ENCODE measurements around the gene NR2F6.

Gene NR2F6

DNA sequence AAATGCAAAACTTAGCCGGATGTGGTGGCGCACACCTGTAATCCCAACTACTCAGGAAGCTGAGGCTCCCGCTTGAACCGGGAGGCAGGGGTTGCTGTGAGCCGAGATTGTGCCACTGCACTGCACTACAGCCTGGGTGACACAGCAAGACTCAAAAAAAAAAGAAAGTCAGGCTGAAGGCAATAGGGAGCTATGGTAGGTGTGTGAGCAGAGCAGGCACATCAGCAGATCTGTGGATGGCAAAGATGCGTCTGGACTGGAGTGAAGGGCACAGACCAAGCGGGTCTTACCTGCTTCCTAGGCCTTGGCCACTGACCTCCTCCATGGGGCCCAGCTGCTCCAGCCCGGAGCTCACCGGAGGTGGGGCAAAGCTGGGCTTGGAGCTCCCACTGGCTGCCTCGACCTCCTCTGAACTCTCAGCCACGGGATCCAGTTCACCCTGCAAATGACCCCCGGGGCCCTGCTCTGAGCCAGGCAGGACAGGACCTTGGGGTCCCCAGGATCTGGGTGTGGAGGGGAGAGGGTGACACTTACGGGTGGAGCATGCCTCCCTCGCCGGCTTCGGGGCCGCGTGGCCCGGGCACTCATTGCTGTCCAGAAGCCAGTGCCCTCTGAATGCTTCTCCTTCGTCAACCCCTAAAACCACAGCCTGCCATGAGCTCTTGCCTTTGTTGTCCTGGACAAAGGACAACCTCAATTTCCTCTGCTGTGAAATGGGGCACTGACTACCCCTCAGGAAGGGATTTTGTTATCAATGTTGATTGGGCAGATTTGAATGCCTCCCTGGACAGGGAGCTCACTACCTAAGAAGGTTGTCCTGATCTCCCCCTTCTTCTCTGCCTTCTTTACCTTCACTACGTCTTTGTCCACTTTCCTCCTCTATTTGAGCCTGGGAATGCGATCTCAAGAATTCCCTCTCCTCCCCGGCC lies 18.3 kb upstream of the NR2F6 start:
- no peak for DNase-seq (ENCODE audit: low read depth)

- DNase-seq (ENCODE audit: low read depth): no peak
Observed at GRCh38 chr19:17262557-17262956, 16.8 kb upstream of the NR2F6 start.

DNA sequence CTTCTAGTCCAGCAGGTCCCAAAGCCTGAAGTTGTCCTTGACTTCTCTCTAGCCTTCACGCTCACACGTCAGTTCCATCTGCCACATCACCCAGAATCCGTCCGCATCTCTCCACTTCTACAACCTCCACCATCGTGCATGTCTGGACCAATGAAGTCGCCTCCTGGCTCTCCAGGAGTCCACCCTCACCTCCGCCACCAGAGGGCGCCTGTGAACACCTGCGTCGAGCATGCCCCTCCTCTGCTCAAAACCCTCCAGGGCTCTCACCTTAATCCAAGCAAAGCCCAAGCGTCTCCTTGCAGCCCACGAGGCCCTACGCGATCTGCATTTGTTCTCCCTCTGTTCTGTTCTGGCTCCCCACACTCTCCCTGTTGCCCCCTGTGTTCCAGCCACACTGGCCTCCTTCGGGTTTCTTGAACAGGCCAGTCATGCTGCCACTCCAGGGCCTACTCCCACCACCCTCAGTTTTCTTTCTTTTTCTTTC lies 15.2 kb upstream of the NR2F6 start:
- peak; percentile 80 for DNase-seq (ENCODE audit: low read depth)

GRCh38 chr19:17259934-17260333 lies 14.2 kb upstream of the NR2F6 start:
- DNase-seq (ENCODE audit: low read depth): no peak

- no peak for DNase-seq (ENCODE audit: low read depth)
Observed at GRCh38 chr19:17259118-17259780, 13.5 kb upstream of the NR2F6 start.

GRCh38 chr19:17256130-17256529 lies 10.4 kb upstream of the NR2F6 start:
- no peak for DNase-seq (ENCODE audit: low read depth)

DNA sequence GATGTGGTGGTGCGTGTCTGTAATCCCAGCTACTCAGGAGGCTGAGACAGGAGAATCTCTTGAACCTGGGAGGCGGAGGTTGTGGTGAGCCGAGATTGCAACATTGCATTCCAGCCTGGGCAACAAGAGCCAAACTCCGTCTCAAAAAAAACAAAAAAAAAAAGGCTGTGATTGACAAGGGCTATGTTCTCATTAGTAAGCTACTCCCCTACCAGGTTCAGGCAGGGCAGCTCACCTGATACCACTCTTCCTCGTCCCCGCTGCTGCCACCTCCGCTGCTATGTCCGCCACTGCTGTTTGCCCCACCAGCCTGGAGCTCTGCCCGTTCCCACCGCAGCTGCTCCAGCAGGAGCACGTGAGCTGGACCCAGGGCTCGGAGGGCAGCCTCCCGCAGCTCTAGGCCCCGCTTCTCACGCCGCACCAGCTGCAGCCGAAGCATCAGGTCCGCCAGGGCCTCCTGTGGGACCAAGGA lies 9.5 kb upstream of the NR2F6 start:
- DNase-seq (ENCODE audit: low read depth): no peak

DNA sequence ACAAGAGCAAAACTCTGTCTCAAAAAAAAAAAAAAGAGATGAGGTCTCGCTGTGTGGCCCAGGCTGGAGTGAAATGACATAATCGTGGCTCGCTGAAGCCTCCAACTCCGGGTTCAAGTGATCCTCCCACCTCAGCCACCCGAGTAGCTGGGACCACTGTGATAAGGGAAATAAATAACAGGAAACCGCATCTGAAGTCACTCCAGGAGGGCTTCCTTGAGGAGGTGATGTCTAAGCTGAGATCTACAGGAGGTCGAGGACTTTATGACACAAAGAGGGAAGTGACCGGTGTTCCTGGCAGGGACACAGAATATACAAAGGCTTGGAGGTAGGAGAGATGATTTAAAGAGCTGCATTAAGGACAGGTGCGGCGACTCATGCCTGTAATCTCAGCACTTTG lies 8.9 kb upstream of the NR2F6 start:
- DNase-seq (ENCODE audit: low read depth): no peak

GRCh38 chr19:17249887-17250548 lies 4.3 kb upstream of the NR2F6 start:
- DNase-seq (ENCODE audit: low read depth): no peak

DNA sequence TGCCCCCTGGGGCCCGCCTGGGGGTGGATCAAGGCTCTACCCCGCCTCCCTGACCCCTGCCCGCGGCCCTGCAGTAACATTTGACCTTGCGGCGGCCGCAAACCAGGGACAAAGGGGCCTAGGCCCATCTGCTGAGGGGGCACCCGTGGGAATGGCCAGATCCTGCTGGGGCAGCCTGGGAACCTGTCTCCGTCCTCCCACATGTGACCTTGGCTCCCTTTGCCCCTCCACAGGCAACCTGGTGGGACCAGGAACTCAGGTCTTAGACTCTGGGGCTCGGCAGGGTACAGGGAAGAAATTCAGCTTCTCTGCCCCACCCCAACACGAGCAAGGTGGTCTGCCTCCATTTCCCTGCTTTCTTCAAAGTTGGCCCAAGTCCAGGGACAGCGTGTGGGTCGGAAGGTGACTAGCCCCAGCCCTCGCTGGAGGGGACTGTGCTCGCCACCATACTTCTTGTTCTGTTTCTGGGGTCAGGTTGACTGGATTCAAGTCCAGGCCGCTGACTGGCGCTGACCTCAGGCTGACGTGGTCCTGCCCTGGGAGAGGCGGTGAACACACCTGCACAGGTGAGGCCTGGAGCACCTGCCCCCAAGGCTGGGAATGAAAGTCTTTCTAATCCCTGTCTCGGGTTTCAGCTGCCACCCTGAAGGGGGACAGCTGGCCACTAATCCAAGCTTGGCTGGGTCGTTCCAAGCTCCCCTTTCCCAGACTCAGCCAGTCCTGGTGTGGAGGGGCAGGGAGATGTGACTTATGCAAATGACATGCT lies 2.5 kb upstream of the NR2F6 start:
- DNase-seq (ENCODE audit: low read depth): no peak

DNA sequence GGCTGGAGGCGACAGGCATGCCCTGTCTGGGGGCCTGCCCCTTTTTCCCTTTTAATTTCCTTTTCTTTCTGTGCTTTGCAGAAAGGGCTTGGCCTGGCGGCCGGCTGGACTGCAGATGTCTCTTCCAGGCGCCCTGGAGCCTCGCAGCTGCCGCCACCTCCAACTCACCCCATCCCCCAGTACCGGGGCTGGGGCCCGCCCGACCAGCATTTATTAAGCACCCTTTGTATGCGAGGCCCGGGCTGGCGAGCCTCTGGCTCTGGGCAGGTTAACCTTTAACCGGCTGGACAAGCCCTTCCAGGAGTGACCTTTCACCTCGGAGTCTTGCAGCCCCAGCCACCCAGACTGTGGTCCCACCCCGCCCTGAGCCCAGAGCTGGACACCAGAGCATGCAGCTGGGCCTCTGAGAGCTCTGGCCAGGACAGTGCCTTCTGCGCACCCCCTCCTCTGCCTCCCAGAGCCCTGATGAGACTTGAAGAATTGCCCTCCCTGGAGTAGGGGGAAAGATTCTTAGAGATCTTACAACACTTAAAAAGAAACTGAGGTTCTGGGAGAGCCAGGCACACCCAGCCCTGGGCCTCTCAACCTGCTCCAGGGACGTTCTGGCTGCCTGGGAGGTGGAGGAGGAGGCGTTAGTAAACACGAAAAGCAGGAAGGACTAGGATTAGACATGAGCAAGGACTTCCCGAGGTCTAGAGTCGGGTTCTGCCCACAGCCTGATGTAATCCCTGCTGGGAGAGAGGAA lies 1.1 kb upstream of the NR2F6 start:
- DNase-seq (ENCODE audit: low read depth): no peak

- DNase-seq (ENCODE audit: low read depth): no peak
Observed at GRCh38 chr19:17244618-17245534, 843 bp downstream of the NR2F6 start.

DNA sequence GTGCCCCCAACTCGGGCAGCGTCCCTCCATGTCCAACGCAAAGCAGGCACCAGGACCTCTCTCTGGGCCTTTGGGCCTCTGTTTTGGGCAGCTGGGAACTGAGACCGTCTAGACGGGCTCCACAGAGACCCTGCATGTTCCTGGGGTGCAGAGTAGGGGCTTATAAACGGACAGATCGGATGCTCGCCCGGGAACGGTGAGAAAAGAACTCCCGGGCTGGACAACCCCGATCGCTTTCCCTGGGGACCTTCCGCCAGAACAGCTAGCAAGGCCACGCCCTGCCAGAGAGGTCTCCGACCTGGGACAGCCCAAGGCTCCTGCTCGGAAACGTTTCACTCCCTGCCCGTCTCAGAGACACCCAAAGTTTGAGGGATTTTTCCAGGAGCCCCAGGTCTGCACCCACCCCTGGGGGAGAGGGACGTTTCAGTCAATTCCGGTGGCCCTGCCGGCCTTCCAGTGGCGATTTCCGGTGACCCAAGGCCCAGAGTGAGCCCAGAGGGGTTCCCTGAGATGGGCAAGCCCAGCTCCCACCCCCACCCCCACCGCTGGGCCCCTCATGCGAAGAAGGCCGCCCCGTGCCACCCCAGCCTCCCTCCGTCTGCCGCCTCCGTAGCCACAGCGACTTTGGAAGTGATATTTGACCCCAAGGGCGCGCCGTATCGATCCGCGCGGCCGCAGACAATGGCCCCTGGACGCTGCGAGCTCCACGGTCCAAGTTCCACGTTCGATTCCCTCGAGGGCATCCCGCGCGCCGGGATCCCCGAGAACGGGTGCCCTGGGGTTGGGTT lies 1.7 kb downstream of the NR2F6 start:
- no peak for DNase-seq (ENCODE audit: low read depth)

DNA sequence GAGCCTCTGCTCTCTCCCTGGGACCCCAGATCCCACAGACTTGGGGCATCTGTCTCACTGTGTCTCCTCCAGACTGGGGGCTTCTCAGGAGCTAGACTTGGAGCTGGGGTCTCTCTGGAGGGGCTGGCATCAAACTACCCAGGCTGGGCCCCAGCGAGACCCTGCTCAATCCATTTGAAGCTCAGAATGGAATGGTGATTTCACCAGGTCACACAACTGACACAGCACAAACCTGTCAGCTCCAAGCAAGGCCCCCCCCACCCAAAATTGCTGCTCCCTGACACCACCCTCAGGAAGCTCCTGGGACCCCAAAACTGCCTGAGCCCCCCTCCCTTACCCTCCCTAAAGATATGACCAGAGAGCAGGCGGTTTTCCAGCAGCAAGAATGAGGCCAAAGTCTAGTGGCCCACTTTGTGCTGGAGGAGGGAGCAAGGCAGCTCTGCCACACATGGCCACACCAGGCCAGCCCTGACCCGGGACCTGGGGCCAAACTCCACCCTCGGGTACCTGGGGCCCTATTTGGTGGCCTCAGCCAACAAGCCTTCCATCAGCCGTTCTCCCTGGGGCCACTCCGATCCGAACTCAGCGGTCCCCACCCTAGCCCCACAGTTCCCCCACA lies 2.4 kb downstream of the NR2F6 start:
- no peak for DNase-seq (ENCODE audit: low read depth)

DNA sequence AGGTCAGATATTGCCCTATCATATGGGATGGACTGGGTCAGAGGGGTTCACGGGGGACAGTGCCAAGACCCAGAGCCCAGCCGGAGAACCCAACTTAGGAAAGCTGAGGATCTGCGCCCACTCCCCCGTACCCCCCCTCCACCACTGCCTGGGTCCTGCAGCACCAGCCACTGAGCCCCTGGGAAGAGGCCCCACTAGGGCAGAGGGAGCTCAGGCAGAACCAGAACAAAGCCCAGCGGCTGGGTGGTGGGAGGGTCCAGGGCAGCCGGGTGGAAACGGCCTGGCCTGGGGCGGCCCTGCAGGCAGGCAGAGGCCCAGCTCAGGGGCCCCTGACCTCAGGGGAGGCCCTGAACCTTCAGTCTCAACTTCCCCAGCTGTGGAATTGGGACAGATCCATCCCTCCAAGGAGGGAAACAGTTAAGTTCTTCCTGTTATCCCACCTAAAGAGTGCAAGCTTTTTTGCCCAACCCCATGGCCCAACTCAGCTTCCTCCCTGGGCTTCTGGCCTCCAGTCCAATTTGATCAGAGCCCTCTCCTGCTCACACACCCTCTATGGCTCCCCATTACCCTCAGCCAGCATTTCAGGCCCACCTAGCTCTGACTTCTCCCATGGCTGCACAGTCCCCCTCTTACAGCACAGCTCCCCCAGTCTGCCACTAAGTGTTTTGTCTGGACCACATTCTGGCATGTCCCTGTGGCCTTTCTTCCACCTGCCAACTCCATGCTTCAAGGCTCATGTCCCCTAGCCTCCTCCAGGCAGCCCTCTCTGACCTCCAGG lies 3.1 kb downstream of the NR2F6 start:
- no peak for DNase-seq (ENCODE audit: low read depth)

GRCh38 chr19:17240826-17241399 lies 4.8 kb downstream of the NR2F6 start:
- DNase-seq (ENCODE audit: low read depth): no peak

DNA sequence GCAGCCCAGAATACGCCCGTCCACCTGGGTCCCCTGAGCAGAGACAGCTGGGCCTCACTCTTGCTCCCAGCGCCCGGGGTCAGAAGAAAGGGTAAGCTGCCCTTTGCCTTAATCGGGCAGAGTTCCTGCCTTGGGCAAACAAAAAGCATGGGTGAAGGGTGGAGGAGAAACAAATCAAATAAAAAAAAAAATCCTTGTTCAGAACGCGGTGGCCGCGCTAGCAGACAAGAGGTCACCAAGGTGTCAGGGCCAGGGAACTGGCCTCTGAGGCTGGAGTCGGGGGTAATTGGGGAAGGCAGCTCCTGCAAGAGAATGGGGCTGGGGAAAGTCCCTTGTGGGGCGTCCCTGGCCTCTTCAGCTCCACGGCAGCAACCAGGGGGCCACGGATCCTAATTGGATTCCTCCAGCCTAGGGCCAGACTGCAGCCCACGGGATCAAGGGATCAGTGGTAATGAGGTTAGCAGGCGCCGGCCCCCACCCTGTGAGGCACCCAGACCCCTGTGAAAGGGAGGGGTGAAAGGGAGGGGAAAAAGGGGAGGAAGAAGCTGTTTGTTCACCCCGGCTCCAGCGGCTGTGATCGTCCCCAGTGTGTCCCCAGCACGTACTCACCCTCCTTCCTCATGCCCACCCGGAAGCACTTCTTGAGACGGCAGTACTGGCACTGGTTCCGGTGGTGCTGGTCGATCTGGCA lies 5.5 kb downstream of the NR2F6 start:
- no peak for DNase-seq (ENCODE audit: low read depth)

Data from stimulated activated CD8-positive, alpha-beta memory T cell treated with anti-CD3 and anti-CD28 coated beads, Interleukin-15, amount 100 ng/mL, for 24 hours (primary cell).